H1 (cell line): ENCODE data around the gene MRPL41. TPM values are rescaled to one million over a fixed set of nuclear protein-coding genes. Genes with fewer than 3 reads are reported as not detected.

Experiments used
- CBX5 ChIP-seq: fragments of 300-800, 300-1000 bp; sonication (generic); IDR thresholded peaks from 2 replicates; pipeline ENCODE4 v1.7.1; 2016; ENCODE audit warnings: antibody characterized with exemption, low read length, low read depth
- CTBP2 ChIP-seq: IDR thresholded peaks from 2 replicates; pipeline ENCODE4 v1.7.0; 2011; ENCODE audit warnings: borderline replicate concordance, mild to moderate bottlenecking, moderate library complexity, mixed read lengths, low read length; ENCODE audit not compliant: insufficient read depth, insufficient read length
- EZH2 ChIP-seq: fragments of 200-600 bp; sonication (generic); IDR thresholded peaks from 2 replicates; pipeline ENCODE4 v1.7.1; 2012; ENCODE audit warnings: low read depth, mild to moderate bottlenecking, moderate library complexity, low read length, inconsistent platforms; ENCODE audit not compliant: severe bottlenecking
- GTF2F1 ChIP-seq: IDR thresholded peaks from 2 replicates; pipeline ENCODE4 v1.6.1; 2012; ENCODE audit warnings: low read depth, low read length, improper control_type of control experiment, borderline replicate concordance
- KDM1A ChIP-seq: fragments of 200-600, 300-600 bp; sonication (generic); IDR thresholded peaks from 2 replicates; pipeline ENCODE4 v1.7.1; 2016; ENCODE audit warnings: mild to moderate bottlenecking, low read length, borderline replicate concordance
- KDM4A ChIP-seq: IDR thresholded peaks from one replicate; pipeline ENCODE4 v1.7.1; 2012; ENCODE audit warnings: low read depth, mild to moderate bottlenecking, moderate library complexity, low read length, inconsistent platforms; ENCODE audit not compliant: severe bottlenecking
- POLR2A ChIP-seq, 2 experiments: IDR thresholded peaks; 1 replicate in 1 of 2; 2 replicates in 1 of 2; pipeline ENCODE4 v1.6.1; 2011; ENCODE audit warnings: low read depth in 2 of 2, low read length in 2 of 2, mild to moderate bottlenecking in 2 of 2; ENCODE audit errors: control extremely low read depth in 1 of 2
- POLR2AphosphoS5 ChIP-seq: IDR thresholded peaks from 2 replicates; pipeline ENCODE4 v1.6.1; 2011; ENCODE audit warnings: low read depth, low read length
- RAD21 ChIP-seq, 2 experiments: IDR thresholded peaks in 1 of 2; conservative IDR thresholded peaks in 1 of 2; 2 replicates each; pipeline ENCODE4 v1.6.1; 2011; ENCODE audit warnings: low read depth in 2 of 2, low read length in 2 of 2, improper control_type of control experiment in 1 of 2, inconsistent platforms in 1 of 2, mild to moderate bottlenecking in 1 of 2, moderate library complexity in 1 of 2
- RFX5 ChIP-seq: IDR thresholded peaks from 2 replicates; pipeline ENCODE4 v1.6.1; 2011; ENCODE audit warnings: low read depth, low read length, improper control_type of control experiment, borderline replicate concordance
- SIN3A ChIP-seq, 2 experiments: IDR thresholded peaks in 1 of 2; conservative IDR thresholded peaks in 1 of 2; 2 replicates each; pipeline ENCODE4 v1.6.1; 2011 to 2012; ENCODE audit warnings: low read length in 2 of 2, improper control_type of control experiment in 1 of 2, low read depth in 1 of 2, mild to moderate bottlenecking in 1 of 2
- YY1 ChIP-seq: IDR thresholded peaks from 2 replicates; pipeline ENCODE4 v1.6.1; 2011; ENCODE audit warnings: low read depth, mild to moderate bottlenecking, low read length
- ZNF274 ChIP-seq: IDR thresholded peaks from 2 replicates; pipeline ENCODE4 v1.7.0; 2012; ENCODE audit warnings: low read length, borderline replicate concordance; ENCODE audit errors: extremely low read depth
- polyA plus RNA-seq, 7 experiments: library from polyadenylated mRNA; depleted of rRNA in 3 of 7; stranded (reverse) in 5 of 7; unstranded in 2 of 7; fragments of >200 nt in 5 of 7; fragments of 200-250 nt in 2 of 7; gene quantifications; 1 replicate in 5 of 7; 2 replicates in 1 of 7; 4 replicates in 1 of 7; pipeline versions ENCODE4 v1.2.1 to v1.2.3, GENCODE V29; 2011 to 2013; ENCODE audit warnings: missing spikeins in 2 of 7, mixed read lengths in 2 of 7
- total RNA-seq: library from RNA; stranded (reverse); fragmentation: NEBNext Ultra II Directional; extraction: Animal tissue kit (Norgen Biotek cat#: 25700); gene quantifications from 2 replicates; pipeline ENCODE4 v1.2.1, GENCODE V29; 2021
- TF ChIP-seq, protein P1 (sequence below): IDR thresholded peaks from 2 replicates; pipeline ENCODE4 v1.6.1; 2012; ENCODE audit warnings: inconsistent platforms

Gene MRPL41
- total and polyA plus RNA-seq, 2 of the 8 experiments (the other 6 are each of a cell fraction or from before 2014, with no cell fraction given) = 47.2 to 58.1 TPM

- TF ChIP-seq GTF2F1 (no peak), RFX5 (no peak), POLR2AphosphoS5 (no peak), CBX5 (no peak), CTBP2 (no peak), EZH2 (no peak), ZNF274 (no peak), YY1 (no peak), POLR2A (IDR thresholded peaks at IDR 0.05; ENCODE audit: control extremely low read depth in 1 of 2, low read depth in 2 of 2, low read length in 2 of 2) (0 out of 3 replicates have a peak, but pooled peaks of 1 of the 2 experiments have one; percentile 2), SIN3A (conservative IDR thresholded peaks at IDR 0.05 in 1 of 2, IDR thresholded peaks at IDR 0.05 in 1 of 2; ENCODE audit: low read depth in 1 of 2, low read length in 2 of 2) (peak in 1 of 2 experiments; percentile 19; a peak in 1 of 4 replicates), KDM1A (no peak), RAD21 (IDR thresholded peaks at IDR 0.05 in 1 of 2, conservative IDR thresholded peaks at IDR 0.05 in 1 of 2; ENCODE audit: low read depth in 2 of 2, low read length in 2 of 2) (no peak), KDM4A (peak; percentile 54)
- TF ChIP-seq, protein P1, sequence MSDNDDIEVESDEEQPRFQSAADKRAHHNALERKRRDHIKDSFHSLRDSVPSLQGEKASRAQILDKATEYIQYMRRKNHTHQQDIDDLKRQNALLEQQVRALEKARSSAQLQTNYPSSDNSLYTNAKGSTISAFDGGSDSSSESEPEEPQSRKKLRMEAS = no peak
These were observed 37.9 kb downstream of the MRPL41 start (continued) for GRCh38 chr9:137589441-137590122.
